GM19240 (cell line): ENCODE results near the gene CD2AP.
"Not testable (repeated sequence)": the region's sequence is repeated elsewhere in the genome, so short reads cannot be mapped to it uniquely, and the experiment has no call there.

ENCODE experiments used
- DNase-seq: peaks from one replicate; pipeline ENCODE4 v3.0.0; 2011; ENCODE audit warnings: low spot score; ENCODE audit not compliant: insufficient read length

The CD2AP gene

GRCh38 chr6:47456536-47456975 is 21.0 kb upstream of the CD2AP start:
- no peak for DNase-seq

- DNase-seq = no peak
Observed at GRCh38 chr6:47457370-47457769, 20.2 kb upstream of the CD2AP start.

GRCh38 chr6:47464052-47464451 is 13.5 kb upstream of the CD2AP start:
- DNase-seq = no peak

GRCh38 chr6:47465117-47465516 is 12.5 kb upstream of the CD2AP start:
- DNase-seq = no peak

GRCh38 chr6:47471911-47472310 is 5.7 kb upstream of the CD2AP start:
- no peak for DNase-seq

- no peak for DNase-seq
Observed at GRCh38 chr6:47473791-47474346, 3.7 kb upstream of the CD2AP start.

- no peak for DNase-seq
Observed at GRCh38 chr6:47475319-47475816, 2.2 kb upstream of the CD2AP start.

- no peak for DNase-seq
Observed at GRCh38 chr6:47476781-47477496, 650 bp upstream of the CD2AP start.

- no peak for DNase-seq
Observed at GRCh38 chr6:47478233-47479139, 897 bp downstream of the CD2AP start.

- no peak for DNase-seq
Observed at GRCh38 chr6:47479140-47479508, 1.5 kb downstream of the CD2AP start.

GRCh38 chr6:47479874-47480273 is 2.3 kb downstream of the CD2AP start:
- no peak for DNase-seq

- not testable (repeated sequence) for DNase-seq
Observed at GRCh38 chr6:47481213-47481612, 3.6 kb downstream of the CD2AP start.

- no peak for DNase-seq
Observed at GRCh38 chr6:47481806-47482205, 4.2 kb downstream of the CD2AP start.

GRCh38 chr6:47483516-47483852 is 5.9 kb downstream of the CD2AP start:
- no peak for DNase-seq

GRCh38 chr6:47483853-47484546 is 6.4 kb downstream of the CD2AP start:
- DNase-seq = no peak

GRCh38 chr6:47484616-47485015 is 7.0 kb downstream of the CD2AP start:
- no peak for DNase-seq

- DNase-seq = no peak
Observed at GRCh38 chr6:47485083-47485482, 7.5 kb downstream of the CD2AP start.

GRCh38 chr6:47485491-47486135 is 8.0 kb downstream of the CD2AP start:
- no peak for DNase-seq

GRCh38 chr6:47489995-47490394 is 12.4 kb downstream of the CD2AP start:
- DNase-seq = no peak

- no peak for DNase-seq
Observed at GRCh38 chr6:47490676-47491075, 13.1 kb downstream of the CD2AP start.

- no peak for DNase-seq
Observed at GRCh38 chr6:47492355-47492754, 14.8 kb downstream of the CD2AP start.
